Measurements from ENCODE around the gene AHRR.

GRCh38 chr5:437281-437771 lies 115.8 kb downstream of the AHRR start:
- no peak for TF ChIP-seq CTCF (IDR thresholded peaks at IDR 0.05)
- TF ChIP-seq POLR2A (IDR thresholded peaks at IDR 0.05) = no peak
- no peak for TF ChIP-seq POLR2AphosphoS5 (IDR thresholded peaks at IDR 0.05; ENCODE audit: insufficient read depth in 1 of 2, low read depth in 1 of 2)
